DOHH2 (cell line): ENCODE measurements around the gene PLA2G1B.

Experiments used
- H3F3A ChIP-seq: fragments of 200-600 bp; sonication (generic), shearing (Covaris generic); 2 replicates; pipeline ENCODE4 v1.6.0; 2016; ENCODE audit warnings: antibody characterized with exemption, mild to moderate bottlenecking; ENCODE audit not compliant: control insufficient read depth, insufficient read depth
- H3K27ac ChIP-seq: fragments of 200-600 bp; sonication (generic); 2 replicates; pipeline ENCODE4 v1.5.1; 2014; ENCODE audit warnings: low read depth, mild to moderate bottlenecking, low read length, moderate library complexity
- H3K27me3 ChIP-seq: fragments of 200-600 bp; sonication (generic); 2 replicates; pipeline ENCODE4 v1.6.1; 2014; ENCODE audit warnings: mild to moderate bottlenecking, low read length, mixed read lengths; ENCODE audit not compliant: control insufficient read depth
- H3K36me3 ChIP-seq: fragments of 200-600 bp; sonication (generic); 2 replicates; pipeline ENCODE4 v1.6.1; 2014; ENCODE audit warnings: mild to moderate bottlenecking, low read length, moderate library complexity, mixed read lengths; ENCODE audit not compliant: control insufficient read depth
- H3K4me1 ChIP-seq: fragments of 200-600 bp; sonication (generic); 2 replicates; pipeline ENCODE4 v1.6.1; 2014; ENCODE audit warnings: mild to moderate bottlenecking, low read length, mixed read lengths; ENCODE audit not compliant: control insufficient read depth
- H3K4me2 ChIP-seq: fragments of 200-600 bp; sonication (generic); 2 replicates; pipeline ENCODE4 v1.6.0; 2014; ENCODE audit warnings: mild to moderate bottlenecking, low read length, moderate library complexity
- H3K4me3 ChIP-seq: fragments of 200-600 bp; sonication (generic); 2 replicates; pipeline ENCODE4 v1.5.1; 2014; ENCODE audit warnings: mild to moderate bottlenecking, low read length, mixed read lengths
- H3K79me2 ChIP-seq: fragments of 200-600 bp; sonication (generic); 2 replicates; pipeline ENCODE4 v1.6.1; 2014; ENCODE audit warnings: mild to moderate bottlenecking, low read length, mixed read lengths; ENCODE audit not compliant: control insufficient read depth
- H3K9me2 ChIP-seq: fragments of 200-600 bp; sonication (generic); replicated peaks from 2 replicates; pipeline ENCODE4 v1.6.1; 2014; ENCODE audit warnings: mild to moderate bottlenecking, low read length, mixed read lengths; ENCODE audit not compliant: control insufficient read depth
- H3K9me3 ChIP-seq: fragments of 200-600 bp; sonication (generic); 2 replicates; pipeline ENCODE4 v1.6.1; 2014; ENCODE audit warnings: antibody characterized with exemption, low read length, mixed read lengths; ENCODE audit not compliant: control insufficient read depth, insufficient read depth
- H4K20me1 ChIP-seq: fragments of 200-600 bp; sonication (generic); 2 replicates; pipeline ENCODE4 v1.6.0; 2014; ENCODE audit warnings: low read depth, mild to moderate bottlenecking, antibody characterized with exemption, low read length, moderate library complexity; ENCODE audit not compliant: control insufficient read depth, insufficient read depth
- CTCF ChIP-seq: fragments of 200-600 bp; sonication (generic); IDR thresholded peaks from one replicate; pipeline ENCODE4 v1.5.1; 2014; ENCODE audit warnings: antibody characterized with exemption, mild to moderate bottlenecking, low read depth, low read length; ENCODE audit not compliant: poor library complexity, severe bottlenecking
- EZH2phosphoT487 ChIP-seq: fragments of 200-600 bp; sonication (generic); IDR thresholded peaks from 2 replicates; pipeline ENCODE4 v1.6.1; 2017; ENCODE audit warnings: borderline replicate concordance, mild to moderate bottlenecking, antibody characterized with exemption, low read length, moderate library complexity, mixed read lengths

The PLA2G1B gene

GRCh38 chr12:120343692-120344091, 16.1 kb upstream of the PLA2G1B start:
- H3K9me3 ChIP-seq = no peaks in the 10 kb centered on the region
- no peaks in the 10 kb centered on the region for H3K4me1 ChIP-seq
- no peaks in the 10 kb centered on the region for H3K79me2 ChIP-seq
- TF ChIP-seq EZH2phosphoT487 = no peak
- TF ChIP-seq CTCF = no peak
- H3F3A ChIP-seq = no peaks in the 10 kb centered on the region
- no peak overlapping the region for H3K4me3 ChIP-seq
- no peak overlapping the region for H3K4me2 ChIP-seq
- no peaks in the 10 kb centered on the region for H3K36me3 ChIP-seq
- H3K27me3 ChIP-seq = no peaks in the 10 kb centered on the region
- H3K27ac ChIP-seq = no peak overlapping the region
- H4K20me1 ChIP-seq = no peaks in the 10 kb centered on the region
- H3K9me2 ChIP-seq = no peaks in the 10 kb centered on the region

GRCh38 chr12:120343039-120343537, 15.5 kb upstream of the PLA2G1B start:
- Histone ChIP-seq H4K20me1 (no peaks in the 10 kb centered on the region), H3K36me3 (no peaks in the 10 kb centered on the region), H3K4me3 (no peak overlapping the region), H3K27ac (no peak overlapping the region), H3K9me3 (peaks cover 3% of the 10 kb centered on the region), H3K27me3 (no peaks in the 10 kb centered on the region), H3K4me2 (no peak overlapping the region), H3F3A (no peaks in the 10 kb centered on the region), H3K79me2 (no peaks in the 10 kb centered on the region), H3K9me2 (no peaks in the 10 kb centered on the region), H3K4me1 (no peaks in the 10 kb centered on the region)
- TF ChIP-seq EZH2phosphoT487 (no peak), CTCF (no peak)

- Histone ChIP-seq H3K27ac (no peak overlapping the region), H3K4me2 (no peak overlapping the region), H3K79me2 (no peaks in the 10 kb centered on the region), H3K4me1 (no peaks in the 10 kb centered on the region), H3F3A (no peaks in the 10 kb centered on the region), H3K9me3 (peaks cover 10% of the 10 kb centered on the region), H3K36me3 (no peaks in the 10 kb centered on the region), H3K4me3 (no peak overlapping the region), H4K20me1 (no peaks in the 10 kb centered on the region), H3K9me2 (no peaks in the 10 kb centered on the region), H3K27me3 (no peaks in the 10 kb centered on the region)
- no peak for TF ChIP-seq EZH2phosphoT487
- TF ChIP-seq CTCF = no peak
Measured at GRCh38 chr12:120342175-120343038, 14.8 kb upstream of the PLA2G1B start.
